HepG2 (cell line): ENCODE measurements around the gene CUEDC2. TPM values are rescaled to one million over a fixed set of nuclear protein-coding genes. Genes with fewer than 3 reads are reported as not detected.

ENCODE experiments used
- AKAP8 ChIP-seq: sonication (generic); formaldehyde crosslinking; IDR thresholded peaks from 2 replicates; pipeline ENCODE4 v1.5.1; 2020; ENCODE audit warnings: mild to moderate bottlenecking, missing genetic modification reagents
- ARNT2 ChIP-seq: sonication (generic); formaldehyde crosslinking; IDR thresholded peaks from 2 replicates; pipeline ENCODE4 v1.8.0; 2022; ENCODE audit warnings: mild to moderate bottlenecking, low read depth, missing genetic modification reagents, moderate library complexity
- ELF4 ChIP-seq: sonication (generic); formaldehyde crosslinking; IDR thresholded peaks from 2 replicates; pipeline ENCODE4 v1.5.0; 2020; ENCODE audit warnings: missing genetic modification reagents, mild to moderate bottlenecking, moderate library complexity, borderline replicate concordance
- HDAC2 ChIP-seq: sonication (generic); formaldehyde crosslinking; IDR thresholded peaks from 2 replicates; pipeline ENCODE4 v1.4.0; 2020; ENCODE audit warnings: missing genetic modification reagents
- HMGXB4 ChIP-seq, 2 experiments: sonication (generic) in 1 of 2; formaldehyde crosslinking in 1 of 2; IDR thresholded peaks; 2 replicates each; pipeline versions ENCODE4 v1.4.0 to v1.6.1; 2018 to 2020; ENCODE audit warnings: missing genetic modification reagents in 2 of 2, borderline replicate concordance in 1 of 2, low read depth in 1 of 2, mild to moderate bottlenecking in 1 of 2, missing biosample characterization in 1 of 2
- MAF1 ChIP-seq: sonication (generic); formaldehyde crosslinking; IDR thresholded peaks from 2 replicates; pipeline ENCODE4 v1.5.0; 2020; ENCODE audit warnings: missing genetic modification reagents, borderline replicate concordance
- MYPOP ChIP-seq: sonication (generic); formaldehyde crosslinking; IDR thresholded peaks from 2 replicates; pipeline ENCODE4 v1.8.1; 2023; ENCODE audit warnings: mild to moderate bottlenecking, moderate library complexity, missing genetic modification reagents
- NAIF1 ChIP-seq: sonication (generic); formaldehyde crosslinking; IDR thresholded peaks from 2 replicates; pipeline ENCODE4 v1.5.0; 2020; ENCODE audit warnings: mild to moderate bottlenecking, missing genetic modification reagents, borderline replicate concordance
- POLR2AphosphoS2 ChIP-seq: IDR thresholded peaks from 2 replicates; pipeline ENCODE4 v1.6.1; 2011; ENCODE audit warnings: low read depth, low read length, improper control_type of control experiment
- RCOR2 ChIP-seq: IDR thresholded peaks from 2 replicates; pipeline ENCODE4 v1.6.1; 2016; ENCODE audit warnings: missing biosample characterization, missing genetic modification reagents
- SRF ChIP-seq: IDR thresholded peaks from 2 replicates; pipeline ENCODE4 v1.6.1; 2011; ENCODE audit warnings: mild to moderate bottlenecking, low read depth, low read length, moderate library complexity
- ZBTB38 ChIP-seq: sonication (generic); formaldehyde crosslinking; IDR thresholded peaks from 2 replicates; pipeline ENCODE4 v1.5.1; 2020; ENCODE audit warnings: mild to moderate bottlenecking, missing genetic modification reagents
- ZBTB4 ChIP-seq: sonication (generic); formaldehyde crosslinking; IDR thresholded peaks from 2 replicates; pipeline ENCODE4 v1.4.0; 2020; ENCODE audit warnings: missing genetic modification reagents, mild to moderate bottlenecking, borderline replicate concordance
- ZMAT3 ChIP-seq: sonication (generic); formaldehyde crosslinking; conservative IDR thresholded peaks from 2 replicates; pipeline ENCODE4 v1.7.0; 2021; ENCODE audit warnings: missing genetic modification reagents
- ZNF549 ChIP-seq: sonication (generic); formaldehyde crosslinking; IDR thresholded peaks from 2 replicates; pipeline ENCODE4 v1.5.0; 2020; ENCODE audit warnings: missing genetic modification reagents
- ZNF670 ChIP-seq: sonication (generic); formaldehyde crosslinking; IDR thresholded peaks from 2 replicates; pipeline ENCODE4 v1.8.0; 2022; ENCODE audit warnings: mild to moderate bottlenecking, missing genetic modification reagents, borderline replicate concordance
- ZNF7 ChIP-seq: IDR thresholded peaks from 2 replicates; pipeline ENCODE4 v1.6.1; 2016; ENCODE audit warnings: missing biosample characterization, missing genetic modification reagents
- ZSCAN21 ChIP-seq: sonication (generic); formaldehyde crosslinking; IDR thresholded peaks from 2 replicates; pipeline ENCODE4 v1.8.0; 2022; ENCODE audit warnings: mild to moderate bottlenecking, missing genetic modification reagents, moderate library complexity, borderline replicate concordance
- ZSCAN9 ChIP-seq: IDR thresholded peaks from 2 replicates; pipeline ENCODE4 v1.6.1; 2016; ENCODE audit warnings: borderline replicate concordance
- polyA plus RNA-seq, 8 experiments: library from polyadenylated mRNA; depleted of rRNA in 3 of 8; stranded (reverse) in 7 of 8; unstranded in 1 of 8; fragments of >200 nt; fragmentation: Illumina TruSeq in 4 of 8; extraction: Trizol in 4 of 8; gene quantifications; 2 replicates each; pipeline versions ENCODE4 v1.2.1 to v1.2.3, GENCODE V29; 2011 to 2016; ENCODE audit warnings: low read depth in 4 of 8, missing spikeins in 1 of 8, mixed read lengths in 1 of 8; ENCODE audit not compliant: insufficient read depth in 1 of 8
- total RNA-seq, 5 experiments: library from RNA; depleted of rRNA; stranded (reverse); fragments of >200 nt; fragmentation: Illumina TruSeq; extraction: Trizol; gene quantifications; 2 replicates each; pipeline ENCODE4 v1.2.3, GENCODE V29; 2016; ENCODE audit warnings: low read depth in 1 of 5
- TF ChIP-seq, protein P1 (sequence below): sonication (generic); formaldehyde crosslinking; IDR thresholded peaks from 2 replicates; pipeline ENCODE4 v1.4.0; 2020; ENCODE audit warnings: missing genetic modification reagents

CUEDC2 gene
- total and polyA plus RNA-seq, 2 of the 13 experiments (the other 11 are each of a cell fraction or from before 2014, with no cell fraction given) = 13.1 to 18.4 TPM

DNA sequence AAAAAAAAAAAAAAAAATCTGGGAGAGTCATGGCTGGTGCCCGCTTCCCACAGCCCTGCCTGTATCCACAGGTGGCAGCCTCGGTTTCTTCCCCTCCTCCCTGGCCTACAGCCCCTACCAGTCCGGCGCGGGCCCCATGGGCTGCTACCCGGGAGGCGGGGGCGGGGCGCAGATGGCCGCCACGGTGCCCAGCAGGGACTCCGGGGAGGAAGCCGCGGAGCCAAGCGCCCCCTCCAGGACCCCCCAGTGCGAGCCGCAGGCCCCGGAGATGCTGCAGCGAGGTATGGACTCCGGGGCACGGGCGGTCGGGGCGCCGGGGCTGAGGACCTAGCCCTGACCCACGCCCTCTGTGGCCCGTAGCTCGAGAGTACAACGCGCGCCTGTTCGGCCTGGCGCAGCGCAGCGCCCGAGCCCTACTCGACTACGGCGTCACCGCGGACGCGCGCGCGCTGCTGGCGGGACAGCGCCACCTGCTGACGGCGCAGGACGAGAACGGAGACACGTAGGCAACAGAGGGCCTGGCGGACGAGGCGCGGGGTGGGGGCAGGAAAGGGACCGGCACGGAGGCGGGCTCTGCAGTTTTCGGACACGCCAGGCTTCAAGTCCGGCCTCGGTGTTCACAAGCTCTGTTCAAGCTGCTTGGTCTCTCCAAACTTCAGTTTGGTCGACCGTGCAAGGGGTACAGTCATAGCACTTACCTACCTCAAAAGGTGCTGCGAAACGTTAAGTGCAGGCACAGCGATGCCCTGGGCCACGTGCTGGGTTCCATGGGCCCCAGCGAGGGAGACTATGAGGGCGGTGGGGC is 33.0 kb downstream of the CUEDC2 start (continued):
- peak; percentile 79; the same call in 1 of the 2 replicates for TF ChIP-seq ZBTB38 (CRISPR knock-in tag)
- TF ChIP-seq NAIF1 (CRISPR knock-in tag) = peak; percentile 84; the same call in 1 of the 2 replicates
- peak; percentile 44; the same call in 1 of the 2 replicates for TF ChIP-seq SRF
- 0 out of 2 replicates have a peak, but pooled peaks have one; percentile 24 for TF ChIP-seq RCOR2 (CRISPR knock-in tag)
- TF ChIP-seq MAF1 (CRISPR knock-in tag) = no peak
- TF ChIP-seq AKAP8 (CRISPR knock-in tag) = peak; percentile 90
- peak; percentile 99 for TF ChIP-seq HMGXB4 (CRISPR knock-in tag; IDR thresholded peaks at IDR 0.05; ENCODE audit: borderline replicate concordance in 1 of 2, low read depth in 1 of 2)
- peak; percentile 86; the same call in 1 of the 2 replicates for TF ChIP-seq ZSCAN21 (CRISPR knock-in tag)
- TF ChIP-seq ZNF549 (CRISPR knock-in tag) = no peak
- TF ChIP-seq ZSCAN9 (CRISPR knock-in tag) = peak; percentile 84; the same call in 1 of the 2 replicates
- TF ChIP-seq, protein P1, sequence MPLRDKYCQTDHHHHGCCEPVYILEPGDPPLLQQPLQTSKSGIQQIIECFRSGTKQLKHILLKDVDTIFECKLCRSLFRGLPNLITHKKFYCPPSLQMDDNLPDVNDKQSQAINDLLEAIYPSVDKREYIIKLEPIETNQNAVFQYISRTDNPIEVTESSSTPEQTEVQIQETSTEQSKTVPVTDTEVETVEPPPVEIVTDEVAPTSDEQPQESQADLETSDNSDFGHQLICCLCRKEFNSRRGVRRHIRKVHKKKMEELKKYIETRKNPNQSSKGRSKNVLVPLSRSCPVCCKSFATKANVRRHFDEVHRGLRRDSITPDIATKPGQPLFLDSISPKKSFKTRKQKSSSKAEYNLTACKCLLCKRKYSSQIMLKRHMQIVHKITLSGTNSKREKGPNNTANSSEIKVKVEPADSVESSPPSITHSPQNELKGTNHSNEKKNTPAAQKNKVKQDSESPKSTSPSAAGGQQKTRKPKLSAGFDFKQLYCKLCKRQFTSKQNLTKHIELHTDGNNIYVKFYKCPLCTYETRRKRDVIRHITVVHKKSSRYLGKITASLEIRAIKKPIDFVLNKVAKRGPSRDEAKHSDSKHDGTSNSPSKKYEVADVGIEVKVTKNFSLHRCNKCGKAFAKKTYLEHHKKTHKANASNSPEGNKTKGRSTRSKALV = peak; percentile 98; the same call in 1 of the 2 replicates
- no peak; the same call in 1 of the 2 replicates for TF ChIP-seq ZNF7 (CRISPR knock-in tag)
- TF ChIP-seq MYPOP (CRISPR knock-in tag) = peak; percentile 100
- TF ChIP-seq ARNT2 (CRISPR knock-in tag) = peak; percentile 83
- TF ChIP-seq ZBTB4 (CRISPR knock-in tag) = 0 out of 2 replicates have a peak, but pooled peaks have one; percentile 63
- no peak for TF ChIP-seq POLR2AphosphoS2
- peak; percentile 35; the same call in 1 of the 2 replicates for TF ChIP-seq ELF4
- TF ChIP-seq ZNF670 (CRISPR knock-in tag) = peak; percentile 44; the same call in 1 of the 2 replicates
- TF ChIP-seq HDAC2 = peak; percentile 82
- TF ChIP-seq ZMAT3 = no peak; the same call in 1 of the 2 replicates
